Measurements from ENCODE around the gene TMC8. TPM values are rescaled to one million over a fixed set of nuclear protein-coding genes. Genes with fewer than 3 reads are reported as not detected.
A peak's percentile ranks its signal among the peaks of the same experiment; 100 is the strongest.
"Not testable (repeated sequence)": the region's sequence is repeated elsewhere in the genome, so short reads cannot be mapped to it uniquely, and the experiment has no call there.

The TMC8 gene
- polyA plus RNA-seq, 1 donor from 2014 or later, result 97.5 TPM

DNA sequence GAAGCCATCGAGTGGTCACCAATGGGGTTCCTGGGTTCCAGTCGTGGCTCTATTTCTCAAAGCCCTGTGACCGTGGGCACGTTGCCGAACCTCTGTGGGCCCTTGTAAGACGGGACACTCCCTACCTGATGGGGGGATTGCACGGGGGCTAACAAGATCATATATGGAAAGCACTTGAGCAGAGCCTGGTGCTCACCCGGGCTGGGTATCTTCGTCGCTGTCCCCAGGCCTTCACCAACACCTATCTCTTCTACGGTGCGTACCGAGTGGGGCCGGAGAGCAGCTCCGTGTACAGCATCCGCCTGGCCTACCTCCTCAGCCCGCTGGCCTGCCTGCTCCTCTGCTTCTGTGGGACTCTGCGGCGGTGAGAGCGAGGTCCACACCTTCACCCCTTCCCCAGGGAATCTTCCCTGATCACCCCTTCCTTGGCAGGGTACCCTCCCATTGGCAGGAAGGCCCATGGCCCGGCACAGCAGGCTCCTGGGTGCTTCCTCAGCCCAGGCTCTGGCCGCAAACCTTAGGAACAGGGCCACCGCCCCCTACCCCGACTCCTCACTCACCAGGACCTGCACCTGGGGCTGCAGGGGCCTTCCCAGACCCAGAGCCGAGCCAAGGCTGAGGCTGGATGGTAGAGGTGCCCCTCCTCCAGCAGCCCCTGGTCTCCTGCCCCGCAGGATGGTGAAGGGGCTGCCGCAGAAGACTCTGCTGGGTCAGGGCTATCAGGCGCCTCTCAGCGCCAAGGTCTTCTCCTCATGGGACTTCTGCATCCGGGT, 2.8 kb downstream of the TMC8 start:
- Mint-ChIP-seq H3K27me3 (no peaks in the 10 kb centered on the region), H3K4me3 (peak overlapping the region; percentile 47 to 99 (median 94)), H3K9me3 (no peaks in the 10 kb centered on the region), H3K4me1 (peaks cover 30 to 54% (median 49%) of the 10 kb centered on the region in 3 donors), H3K27ac (peak overlapping the region; percentile 70 to 97 (median 94)), H3K36me3 (peaks cover 8% of the 10 kb centered on the region)

DNA sequence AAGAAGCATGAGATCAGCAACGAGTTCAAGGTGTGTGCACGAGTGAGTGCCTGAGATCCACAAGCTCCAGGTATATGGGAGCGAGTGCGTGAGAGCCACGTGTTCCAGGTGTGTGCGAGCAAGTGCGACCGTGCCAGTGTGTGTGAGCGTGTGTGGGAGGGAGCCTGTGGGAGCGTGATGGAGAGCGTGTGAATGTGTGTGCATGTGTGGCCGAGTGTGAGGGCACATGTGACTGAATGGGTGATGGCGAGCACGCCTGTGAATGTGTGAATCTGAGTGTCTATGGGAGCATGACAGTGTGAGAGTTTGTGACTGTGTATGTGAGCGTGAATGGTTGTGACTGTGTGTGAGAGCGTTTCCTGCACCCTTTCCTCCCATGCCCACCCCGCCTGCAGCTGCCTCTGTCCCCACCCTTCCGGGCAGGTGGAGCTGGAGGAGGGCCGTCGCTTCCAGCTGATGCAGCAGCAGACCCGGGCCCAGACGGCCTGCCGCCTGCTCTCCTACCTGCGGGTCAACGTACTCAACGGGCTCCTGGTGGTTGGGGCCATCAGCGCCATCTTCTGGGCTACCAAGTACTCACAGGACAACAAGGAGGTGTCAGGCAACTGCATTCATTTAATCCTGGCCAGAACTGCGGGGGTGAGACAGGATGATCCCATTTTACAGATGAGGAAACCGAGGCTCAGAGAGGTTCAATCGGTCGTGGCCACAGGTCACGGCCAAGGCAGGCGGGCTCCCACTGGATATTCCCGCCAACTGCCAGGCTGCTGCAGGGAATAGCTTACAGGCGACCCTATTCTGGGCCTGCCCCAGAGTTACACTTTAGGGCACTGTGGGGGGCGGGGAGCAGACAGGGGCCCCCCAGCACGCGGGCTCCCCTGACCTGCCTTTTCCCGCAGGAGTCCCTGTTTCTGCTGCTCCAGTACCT, 3.7 kb downstream of the TMC8 start:
- Mint-ChIP-seq H3K4me3 (peak overlapping the region; percentile 47 to 99 (median 94)), H3K9me3 (no peaks in the 10 kb centered on the region), H3K27ac (peak overlapping the region; percentile 70 to 97 (median 94)), H3K36me3 (peaks cover 8% of the 10 kb centered on the region), H3K27me3 (no peaks in the 10 kb centered on the region), H3K4me1 (peaks cover 24 to 53% (median 49%) of the 10 kb centered on the region in 3 donors)

DNA sequence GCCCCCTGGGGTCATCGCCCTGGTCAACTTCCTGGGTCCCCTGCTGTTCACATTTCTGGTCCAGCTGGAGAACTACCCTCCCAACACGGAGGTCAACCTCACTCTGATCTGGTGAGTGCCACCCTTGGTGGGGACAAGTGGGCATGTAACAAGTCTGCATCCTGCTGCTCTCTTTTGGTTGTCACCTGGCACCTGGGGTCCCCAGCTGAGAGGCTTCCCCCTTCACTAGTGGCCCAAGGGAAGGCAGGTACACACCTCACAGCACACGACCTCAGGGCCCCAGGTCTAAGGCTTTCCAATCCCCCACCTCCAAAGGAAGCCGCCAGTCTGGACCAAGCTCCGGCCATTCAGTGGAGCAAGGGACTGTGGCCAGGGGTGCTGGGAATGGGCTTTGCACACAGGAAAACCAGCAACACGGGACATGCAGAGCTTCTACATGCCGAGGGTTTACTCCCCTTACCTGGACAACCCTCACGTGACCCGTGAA, 4.4 kb downstream of the TMC8 start:
- peaks cover 8% of the 10 kb centered on the region for H3K36me3 Mint-ChIP-seq
- H3K4me1 Mint-ChIP-seq, result peaks cover 19 to 47% (median 45%) of the 10 kb centered on the region in 3 donors
- H3K4me3 Mint-ChIP-seq, result peak overlapping the region in 1 of 4 donors; percentile 77
- H3K9me3 Mint-ChIP-seq, result no peaks in the 10 kb centered on the region
- peak overlapping the region in 2 of 3 donors; percentile 78 to 94 for H3K27ac Mint-ChIP-seq
- H3K27me3 Mint-ChIP-seq, result no peaks in the 10 kb centered on the region

DNA sequence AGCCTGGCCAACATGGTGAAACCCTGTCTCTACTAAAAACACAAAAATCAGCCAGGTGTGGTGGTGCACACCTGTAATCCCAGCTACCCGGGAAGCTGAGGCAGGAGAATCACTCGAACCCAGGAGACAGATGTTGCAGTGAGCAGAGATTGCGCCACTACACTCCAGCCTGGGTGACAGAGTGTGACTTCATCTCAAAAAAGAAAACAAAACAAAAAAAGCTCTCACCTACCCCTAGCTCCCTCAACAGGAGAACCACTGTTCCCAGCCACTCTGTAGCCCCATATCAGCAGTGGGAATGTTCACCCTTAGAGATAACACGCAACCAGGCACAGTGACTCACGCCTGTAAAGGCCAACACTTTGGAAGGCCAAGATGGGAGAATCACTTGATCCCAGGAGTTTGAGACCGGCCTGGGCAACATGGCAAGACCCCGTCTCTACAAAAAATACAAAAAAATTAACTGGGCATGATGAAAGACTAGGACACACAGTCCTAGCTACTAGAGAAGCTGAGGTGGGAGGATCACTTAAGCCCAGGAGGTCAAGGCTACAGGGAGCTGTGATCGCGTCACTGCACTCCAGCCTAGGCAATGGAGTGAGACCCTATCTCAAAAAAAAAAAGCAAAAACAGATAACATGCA, 5.4 kb downstream of the TMC8 start:
- H3K9me3 Mint-ChIP-seq, result no peaks in the 10 kb centered on the region
- peaks cover 24 to 49% (median 47%) of the 10 kb centered on the region in 3 donors for H3K4me1 Mint-ChIP-seq
- H3K4me3 Mint-ChIP-seq, result peak overlapping the region in 3 of 4 donors; percentile 20 to 63 (median 28)
- H3K36me3 Mint-ChIP-seq, result peaks cover 9% of the 10 kb centered on the region
- peak overlapping the region in 2 of 3 donors; percentile 77 to 78 for H3K27ac Mint-ChIP-seq
- H3K27me3 Mint-ChIP-seq, result no peaks in the 10 kb centered on the region

DNA sequence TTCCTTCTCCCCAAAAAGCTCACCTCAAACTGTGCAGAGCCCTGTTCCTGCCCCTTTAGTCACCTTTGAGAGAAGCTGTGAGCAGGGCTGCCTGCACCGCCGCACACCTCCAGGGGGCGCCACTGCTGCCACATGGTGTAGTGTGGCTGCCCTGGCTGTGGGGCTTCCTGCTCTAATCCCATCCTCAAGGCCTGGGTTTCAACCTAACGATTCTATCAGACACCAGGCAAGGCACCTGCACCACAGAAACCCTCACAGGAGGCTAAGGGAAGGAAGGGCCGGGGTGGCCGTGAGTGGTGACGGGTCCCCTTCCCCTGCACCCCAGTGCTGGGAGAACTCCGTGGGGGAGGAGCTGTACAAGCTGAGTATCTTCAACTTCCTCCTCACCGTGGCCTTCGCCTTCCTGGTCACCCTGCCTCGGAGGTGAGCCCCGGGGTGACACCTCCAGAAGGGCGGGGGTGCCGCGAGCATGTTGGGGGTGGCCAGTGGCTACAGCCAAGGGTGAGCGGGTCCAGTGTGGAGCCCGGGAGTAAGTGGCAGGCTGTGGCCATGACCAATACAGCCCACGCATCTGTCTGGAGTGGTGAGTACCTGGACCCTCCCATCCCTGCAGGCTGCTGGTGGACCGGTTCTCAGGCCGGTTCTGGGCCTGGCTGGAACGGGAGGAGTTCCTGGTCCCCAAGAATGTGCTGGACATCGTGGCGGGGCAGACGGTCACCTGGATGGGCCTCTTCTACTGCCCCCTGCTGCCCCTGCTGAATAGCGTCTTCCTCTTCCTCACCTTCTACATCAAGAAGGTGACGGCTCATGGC, 7.0 kb downstream of the TMC8 start:
- peaks cover 28 to 58% (median 52%) of the 10 kb centered on the region in 3 donors for H3K4me1 Mint-ChIP-seq

DNA sequence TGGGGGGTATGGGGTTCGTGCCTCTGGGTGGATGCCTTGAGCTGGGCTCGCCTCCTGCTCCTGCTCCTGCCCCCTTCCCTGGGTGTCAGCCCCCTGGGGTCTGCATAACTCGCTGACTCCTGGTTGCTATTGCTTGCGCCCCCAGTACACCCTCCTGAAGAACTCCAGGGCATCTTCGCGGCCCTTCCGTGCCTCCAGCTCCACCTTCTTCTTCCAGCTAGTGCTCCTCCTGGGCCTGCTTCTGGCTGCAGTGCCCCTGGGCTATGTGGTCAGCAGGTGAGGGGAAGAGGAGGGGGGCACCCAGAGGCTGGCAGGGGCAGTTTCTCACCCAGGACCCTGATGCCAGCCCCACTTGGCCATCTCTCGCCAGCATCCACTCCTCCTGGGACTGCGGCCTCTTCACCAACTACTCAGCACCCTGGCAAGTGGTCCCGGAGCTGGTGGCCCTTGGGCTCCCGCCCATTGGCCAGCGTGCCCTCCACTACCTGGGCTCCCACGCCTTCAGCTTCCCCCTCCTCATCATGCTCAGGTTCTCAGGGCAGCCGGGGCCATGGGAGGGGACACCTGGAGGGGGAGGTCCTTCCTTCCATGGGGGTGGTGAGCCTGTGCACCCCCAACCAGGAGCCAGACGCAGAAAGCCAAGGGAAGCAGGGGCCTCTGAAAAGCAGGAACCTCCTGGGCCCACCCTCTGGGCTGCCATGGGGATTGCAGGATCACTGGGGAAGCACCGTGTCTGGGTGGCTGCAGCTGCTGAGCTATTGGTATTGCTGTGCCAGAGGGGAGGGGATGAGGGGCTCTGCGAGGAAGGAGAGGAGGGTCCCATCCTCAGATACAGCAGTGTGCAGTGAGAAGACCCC, 7.9 kb downstream of the TMC8 start:
- H3K27me3 Mint-ChIP-seq, result no peaks in the 10 kb centered on the region
- H3K4me3 Mint-ChIP-seq, result peak overlapping the region in 2 of 4 donors; percentile 68 to 91
- peaks cover 9% of the 10 kb centered on the region for H3K36me3 Mint-ChIP-seq
- peaks cover 28 to 57% (median 55%) of the 10 kb centered on the region in 3 donors for H3K4me1 Mint-ChIP-seq
- no peaks in the 10 kb centered on the region for H3K9me3 Mint-ChIP-seq
- H3K27ac Mint-ChIP-seq, result peak overlapping the region in 2 of 3 donors; percentile 91 to 93

More for the DNA sequence above, 7.0 kb downstream of the TMC8 start:
- Mint-ChIP-seq H3K27me3 (no peaks in the 10 kb centered on the region), H3K4me3 (peak overlapping the region; percentile 44 to 91 (median 60)), H3K9me3 (no peaks in the 10 kb centered on the region), H3K36me3 (peaks cover 9% of the 10 kb centered on the region), H3K27ac (peak overlapping the region; percentile 78 to 93 (median 91))

DNA sequence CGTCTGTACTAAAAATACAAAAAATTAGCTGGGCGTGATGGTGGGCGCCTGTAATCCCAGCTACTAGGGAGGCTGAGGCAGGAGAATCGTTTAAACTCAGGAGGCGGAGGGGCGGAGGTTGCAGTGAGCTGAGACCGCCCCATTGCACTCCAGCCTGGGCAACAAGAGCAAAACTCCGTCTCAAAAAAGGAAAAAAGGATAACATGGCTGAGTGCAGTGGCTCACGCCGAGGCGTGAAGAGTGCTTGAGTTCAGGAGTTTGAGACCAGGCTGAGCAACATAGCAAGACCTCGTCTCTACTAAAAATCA, 9.2 kb downstream of the TMC8 start:
- H3K4me3 Mint-ChIP-seq, result peak overlapping the region in 3 of 4 donors; percentile 55 to 90 (median 74)
- H3K9me3 Mint-ChIP-seq, H3K27me3 Mint-ChIP-seq, H3K36me3 Mint-ChIP-seq: not testable (repeated sequence)
- peak overlapping the region; percentile 86 to 98 (median 87) for H3K27ac Mint-ChIP-seq
- H3K4me1 Mint-ChIP-seq, result peaks cover 27 to 56% (median 52%) of the 10 kb centered on the region in 3 donors

DNA sequence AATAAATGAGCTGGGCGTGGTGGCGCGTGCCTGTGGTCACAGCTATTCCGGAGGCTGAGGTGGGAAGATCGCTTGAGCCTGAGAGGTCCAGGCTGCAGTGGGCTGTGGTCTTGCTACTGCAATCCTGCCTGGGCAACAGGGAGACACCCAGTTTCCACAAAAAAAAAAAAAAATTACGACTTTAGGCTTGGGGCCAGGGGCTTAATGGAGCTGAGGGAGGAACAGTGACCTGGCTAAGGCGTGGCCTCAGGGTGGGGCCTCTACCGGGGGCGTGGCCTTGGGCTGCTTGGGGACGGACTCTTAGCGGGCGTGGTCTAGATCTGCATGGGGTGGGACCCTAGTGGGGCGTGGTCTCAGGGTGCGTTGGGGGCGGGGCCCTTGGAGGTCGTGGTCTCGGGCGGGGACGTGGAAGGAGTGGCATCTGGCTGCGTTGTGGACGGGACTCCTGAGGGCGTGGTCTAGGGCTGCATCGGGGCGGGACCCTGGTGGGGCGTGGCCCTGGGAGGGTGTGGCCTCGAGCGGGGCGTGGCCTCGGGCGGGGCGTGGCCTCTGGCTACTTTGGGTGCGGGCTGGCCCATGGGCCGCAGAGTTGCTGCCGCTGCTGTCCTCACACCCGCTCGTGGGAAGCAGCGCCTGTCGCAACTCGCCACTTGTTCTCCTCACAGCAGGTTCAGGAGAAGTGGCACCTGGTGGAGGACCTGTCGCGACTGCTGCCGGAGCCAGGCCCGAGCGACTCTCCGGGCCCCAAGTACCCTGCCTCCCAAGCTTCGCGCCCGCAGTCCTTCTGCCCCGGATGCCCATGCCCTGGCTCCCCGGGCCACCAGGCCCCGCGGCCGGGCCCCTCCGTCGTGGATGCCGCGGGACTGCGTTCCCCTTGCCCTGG, 9.8 kb downstream of the TMC8 start:
- Mint-ChIP-seq H3K4me1 (peaks cover 27 to 54% (median 50%) of the 10 kb centered on the region in 3 donors), H3K27ac (peak overlapping the region; percentile 86 to 98 (median 87)), H3K4me3 (peak overlapping the region; percentile 18 to 90 (median 61)), H3K36me3 (peaks cover 9% of the 10 kb centered on the region), H3K27me3 (no peaks in the 10 kb centered on the region), H3K9me3 (no peaks in the 10 kb centered on the region)

DNA sequence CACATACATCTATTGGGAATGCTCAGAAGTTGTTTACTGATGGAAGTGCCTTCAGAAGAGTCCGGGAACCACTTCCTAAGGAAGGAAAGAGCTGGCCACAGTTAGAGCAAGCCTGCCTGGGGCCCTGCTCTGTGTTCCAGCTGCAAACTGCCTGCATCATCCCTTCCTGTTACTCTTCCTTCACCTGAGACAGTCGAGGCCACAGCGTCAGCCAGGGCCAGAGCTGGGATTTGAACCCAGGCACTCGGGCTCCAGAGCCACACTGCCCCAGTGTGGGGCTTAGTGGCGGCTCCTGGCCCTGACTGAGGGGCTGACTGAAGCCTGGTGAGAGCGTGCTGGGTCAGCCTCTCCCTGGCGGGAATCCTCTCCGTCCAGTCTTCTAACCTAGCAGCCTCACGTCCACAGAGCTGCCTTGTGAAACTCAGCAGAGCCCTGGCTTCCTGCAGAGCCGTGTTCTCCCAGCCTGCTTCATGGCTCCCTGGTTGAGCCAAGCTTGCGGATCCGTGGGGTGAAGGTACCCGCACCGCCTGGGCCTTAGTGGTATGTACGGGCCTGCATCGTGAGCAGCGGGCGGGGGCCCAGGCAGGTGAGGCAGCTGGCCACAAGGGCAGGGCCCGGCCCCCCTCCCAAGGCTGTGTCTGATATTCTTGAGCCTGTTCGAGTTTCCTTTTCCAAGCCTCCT, 11.0 kb downstream of the TMC8 start:
- peak overlapping the region in 2 of 4 donors; percentile 28 to 71 for H3K4me3 Mint-ChIP-seq
- no peaks in the 10 kb centered on the region for H3K27me3 Mint-ChIP-seq
- H3K36me3 Mint-ChIP-seq, result peaks cover 9% of the 10 kb centered on the region
- H3K4me1 Mint-ChIP-seq, result peaks cover 22 to 50% (median 50%) of the 10 kb centered on the region in 3 donors
- no peaks in the 10 kb centered on the region for H3K9me3 Mint-ChIP-seq
- peak overlapping the region in 1 of 3 donors; percentile 63 for H3K27ac Mint-ChIP-seq

DNA sequence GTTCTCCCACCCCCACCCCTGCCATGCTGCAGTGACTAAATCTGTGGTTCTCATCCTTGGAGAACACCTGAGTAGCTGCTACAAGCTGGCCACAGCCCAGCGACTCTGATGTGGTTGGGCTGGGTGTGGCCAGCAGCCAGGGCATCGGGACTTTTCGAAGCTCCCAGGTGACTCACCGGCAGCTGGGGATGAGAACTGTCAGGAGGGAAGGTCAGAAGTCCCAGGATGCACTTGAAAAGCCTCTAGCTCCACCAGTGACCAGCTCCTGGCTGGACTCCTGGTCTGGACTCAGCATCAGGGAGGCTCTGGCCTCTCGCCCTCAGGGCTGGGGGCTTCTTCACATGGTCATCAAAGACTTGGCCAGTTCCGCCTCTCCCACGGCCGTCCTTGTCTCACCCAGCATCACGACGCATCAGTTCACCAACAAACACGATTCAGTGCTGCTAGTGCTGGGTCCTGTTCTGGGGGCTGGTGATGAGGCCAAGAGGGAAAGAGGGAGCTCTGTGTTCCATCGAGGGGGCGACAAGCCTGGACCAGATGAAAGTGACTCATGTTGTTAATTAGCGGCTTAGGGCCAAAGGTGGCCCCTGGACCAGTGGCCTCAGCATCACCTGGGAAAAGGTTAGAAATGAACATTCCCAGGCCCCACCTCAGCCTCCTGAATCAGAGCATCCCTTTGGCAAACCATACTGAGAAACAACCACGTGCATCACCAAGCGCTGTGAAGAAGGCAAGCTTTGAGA, 11.7 kb downstream of the TMC8 start:
- Mint-ChIP-seq H3K27me3 (no peaks in the 10 kb centered on the region), H3K4me3 (peak overlapping the region in 2 of 4 donors; percentile 67 to 71), H3K36me3 (peaks cover 7% of the 10 kb centered on the region), H3K4me1 (peaks cover 21 to 49% (median 49%) of the 10 kb centered on the region in 3 donors), H3K27ac (peak overlapping the region in 2 of 3 donors; percentile 39 to 89), H3K9me3 (no peaks in the 10 kb centered on the region)

Measured in IgD-negative memory B cell (primary cell).